ENCODE results near the gene BOC. TPM values are rescaled to one million over a fixed set of nuclear protein-coding genes. Genes with fewer than 3 reads are reported as not detected.

Gene BOC
- total and polyA plus RNA-seq, 2 of the 8 experiments (the other 6 are each of a cell fraction or from before 2014, with no cell fraction given), result 6.9 to 9.3 TPM

GRCh38 chr3:113185194-113185835 lies 26.0 kb upstream of the BOC start:
- H2AK5ac ChIP-seq (ENCODE audit: low read depth, low read length), result no peak overlapping the region
- no peak overlapping the region for H3K27ac ChIP-seq (ENCODE audit: low read depth, low read length)
- H2AFZ ChIP-seq (ENCODE audit: low read length), result no peak overlapping the region
- no peak overlapping the region for H2BK20ac ChIP-seq (ENCODE audit: low read length)
- no peaks in the 10 kb centered on the region for H3K36me3 ChIP-seq (ENCODE audit: control insufficient read depth in 2 of 4, insufficient read depth in 4 of 4, low read length in 3 of 4)
- peaks cover 0 to 2% (median 0%) of the 10 kb centered on the region in 4 experiments; a peak in 1 of 7 replicates for H3K27me3 ChIP-seq (replicated peaks in 1 of 4; ENCODE audit: control insufficient read depth in 3 of 4, extremely low read depth in 1 of 4, insufficient read depth in 3 of 4, low read length in 3 of 4)
- DNase-seq (ENCODE audit: low read depth in 1 of 2, low spot score in 2 of 2) (no peak), FAIRE-seq (no peak)
- POLR2A ChIA-PET (ENCODE audit: partially characterized antibody), result no interaction called here
- H2BK15ac ChIP-seq (ENCODE audit: low read length), result no peak overlapping the region
- no peaks in the 10 kb centered on the region for H3K4me1 ChIP-seq (replicated peaks in 1 of 4; ENCODE audit: control insufficient read depth in 3 of 4, insufficient read depth in 4 of 4, low read length in 3 of 4)
- no peak overlapping the region for H3K56ac ChIP-seq (replicated peaks; ENCODE audit: insufficient read length, low read depth, low read length)
- H2BK12ac ChIP-seq (ENCODE audit: low read depth, low read length), result no peak overlapping the region
- no peak overlapping the region for H4K5ac ChIP-seq (ENCODE audit: insufficient read length, low read depth, low read length)
- no peak overlapping the region for H3K14ac ChIP-seq (ENCODE audit: insufficient read length)
- H2BK5ac ChIP-seq (ENCODE audit: low read depth, low read length), result no peak overlapping the region
- no peak overlapping the region for H4K8ac ChIP-seq (ENCODE audit: extremely low read depth, insufficient read depth, low read length)
- H3K23ac ChIP-seq (ENCODE audit: insufficient read length), result no peak overlapping the region
- H4K20me1 ChIP-seq (replicated peaks in 1 of 2; ENCODE audit: control insufficient read depth in 1 of 2, insufficient read depth in 2 of 2, low read length in 2 of 2), result no peaks in the 10 kb centered on the region
- no peak overlapping the region for H3K4ac ChIP-seq (replicated peaks; ENCODE audit: insufficient read length, low read depth, low read length)
- H3K79me1 ChIP-seq (ENCODE audit: low read depth, low read length), result no peaks in the 10 kb centered on the region
- no peak overlapping the region for H3K4me2 ChIP-seq (ENCODE audit: insufficient read depth in 1 of 2, low read depth in 2 of 2, low read length in 2 of 2)
- H3K79me2 ChIP-seq (ENCODE audit: control insufficient read depth in 1 of 2, insufficient read depth in 2 of 2, low read length in 2 of 2), result no peaks in the 10 kb centered on the region
- no peak overlapping the region for H2BK120ac ChIP-seq (replicated peaks; ENCODE audit: low read depth, low read length)
- no peak overlapping the region for H3K9ac ChIP-seq (replicated peaks in 1 of 4; ENCODE audit: extremely low read depth in 1 of 4, low read depth in 3 of 4, low read length in 3 of 4)
- no peaks in the 10 kb centered on the region for H3K9me3 ChIP-seq (ENCODE audit: insufficient read depth in 2 of 2, low read depth in 1 of 2, low read length in 1 of 2)
- CTCF ChIA-PET (ENCODE audit: partially characterized antibody), result interaction anchor here (0.6 to 1.7 kb wide), 6 partner anchors 9 to 103 kb away, joined by 3 to 6 read pairs (median 3); no protein-coding TSS in a partner anchor
- no peak overlapping the region for H3K4me3 ChIP-seq (ENCODE audit: extremely low read depth in 1 of 4, insufficient read depth in 2 of 4, low read depth in 3 of 4, low read length in 4 of 4)
- H3K23me2 ChIP-seq (ENCODE audit: low read depth, low read length), result no peaks in the 10 kb centered on the region
- H3K18ac ChIP-seq (ENCODE audit: extremely low read depth, low read length), result no peak overlapping the region
- no peak overlapping the region for H4K91ac ChIP-seq (replicated peaks; ENCODE audit: insufficient read length, low read length)
